Measurements from ENCODE around the gene LUC7L3. TPM values are rescaled to one million over a fixed set of nuclear protein-coding genes. Genes with fewer than 3 reads are reported as not detected.

LUC7L3 gene
- total RNA-seq, 1 donor from 2014 or later, result 108 TPM

DNA sequence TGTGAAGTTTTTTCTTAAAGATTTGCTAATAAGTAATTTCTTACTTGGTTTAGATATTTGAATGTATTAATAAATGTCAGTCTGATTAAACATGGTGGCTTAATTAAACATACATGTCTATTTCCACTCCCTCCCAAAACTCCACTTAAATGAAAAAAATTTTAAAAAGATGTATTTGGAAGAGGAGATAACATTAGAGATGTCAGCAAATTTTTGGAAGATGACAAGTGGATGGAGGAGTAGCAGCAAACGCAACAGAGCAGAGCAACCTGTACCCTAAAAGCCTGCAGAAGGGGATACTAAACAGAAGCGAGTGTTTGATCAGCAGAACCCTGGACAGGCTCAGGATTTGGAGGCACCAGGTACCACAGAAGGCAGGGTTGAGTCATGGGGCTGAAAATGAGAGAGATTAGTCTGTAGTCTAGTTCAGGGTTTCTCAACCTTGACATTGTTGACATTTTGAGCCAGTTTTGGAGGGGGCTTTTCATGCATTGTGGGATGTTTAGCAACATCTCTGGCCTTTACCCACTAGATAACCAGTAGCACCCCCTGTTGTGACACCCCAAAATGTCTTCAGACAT lies 17.8 kb downstream of the LUC7L3 start:
- peaks cover 32% of the 10 kb centered on the region for H3K4me1 ChIP-seq
- no peaks in the 10 kb centered on the region for H3K27me3 ChIP-seq
- H3K9me3 ChIP-seq, result no peaks in the 10 kb centered on the region
- H3K27ac ChIP-seq, result no peak overlapping the region
- TF ChIP-seq POLR2A (IDR thresholded peaks at IDR 0.05) (no peak), POLR2AphosphoS5 (IDR thresholded peaks at IDR 0.05; ENCODE audit: insufficient read depth in 1 of 2, low read depth in 1 of 2) (no peak)
- TF ChIP-seq, protein P1, sequence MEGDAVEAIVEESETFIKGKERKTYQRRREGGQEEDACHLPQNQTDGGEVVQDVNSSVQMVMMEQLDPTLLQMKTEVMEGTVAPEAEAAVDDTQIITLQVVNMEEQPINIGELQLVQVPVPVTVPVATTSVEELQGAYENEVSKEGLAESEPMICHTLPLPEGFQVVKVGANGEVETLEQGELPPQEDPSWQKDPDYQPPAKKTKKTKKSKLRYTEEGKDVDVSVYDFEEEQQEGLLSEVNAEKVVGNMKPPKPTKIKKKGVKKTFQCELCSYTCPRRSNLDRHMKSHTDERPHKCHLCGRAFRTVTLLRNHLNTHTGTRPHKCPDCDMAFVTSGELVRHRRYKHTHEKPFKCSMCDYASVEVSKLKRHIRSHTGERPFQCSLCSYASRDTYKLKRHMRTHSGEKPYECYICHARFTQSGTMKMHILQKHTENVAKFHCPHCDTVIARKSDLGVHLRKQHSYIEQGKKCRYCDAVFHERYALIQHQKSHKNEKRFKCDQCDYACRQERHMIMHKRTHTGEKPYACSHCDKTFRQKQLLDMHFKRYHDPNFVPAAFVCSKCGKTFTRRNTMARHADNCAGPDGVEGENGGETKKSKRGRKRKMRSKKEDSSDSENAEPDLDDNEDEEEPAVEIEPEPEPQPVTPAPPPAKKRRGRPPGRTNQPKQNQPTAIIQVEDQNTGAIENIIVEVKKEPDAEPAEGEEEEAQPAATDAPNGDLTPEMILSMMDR (IDR thresholded peaks at IDR 0.05), result no peak
- no peak for DNase-seq (ENCODE audit: extremely low spot score in 2 of 2)
- intact Hi-C loops (cut with DNase I), result no loop called here
- peaks cover 0 to 38% of the 10 kb centered on the region in 2 donors for H3K36me3 ChIP-seq
- H3K4me3 ChIP-seq, result no peak overlapping the region

DNA sequence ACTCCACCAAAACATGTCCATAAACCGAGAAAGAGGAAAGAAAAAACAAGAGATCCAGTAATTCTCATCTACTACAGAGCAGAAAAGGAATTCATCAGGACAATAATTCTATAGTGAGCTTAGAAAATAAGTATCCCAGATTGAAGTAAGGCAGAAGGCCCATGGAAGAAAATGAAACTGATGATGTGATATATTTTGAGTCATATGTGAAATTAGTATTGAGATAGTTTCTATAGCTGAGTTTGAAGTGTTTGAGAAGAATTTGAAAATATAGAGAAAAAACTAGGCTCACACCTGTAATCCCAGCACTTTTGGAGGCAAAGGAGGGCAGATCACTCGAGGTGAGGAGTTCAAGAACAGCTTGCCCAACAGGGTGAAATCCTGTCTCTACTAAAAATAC lies 19.7 kb downstream of the LUC7L3 start:
- no peak overlapping the region for H3K4me3 ChIP-seq
- no peaks in the 10 kb centered on the region for H3K27me3 ChIP-seq
- TF ChIP-seq, protein P1 (IDR thresholded peaks at IDR 0.05), result no peak
- no peak for TF ChIP-seq POLR2AphosphoS5 (IDR thresholded peaks at IDR 0.05; ENCODE audit: insufficient read depth in 1 of 2, low read depth in 1 of 2)
- no peak for TF ChIP-seq POLR2A (IDR thresholded peaks at IDR 0.05)
- no peak for DNase-seq (ENCODE audit: extremely low spot score in 2 of 2)
- no peak overlapping the region for H3K27ac ChIP-seq
- intact Hi-C loops (cut with DNase I), result no loop called here
- peaks cover 0 to 54% of the 10 kb centered on the region in 2 donors for H3K36me3 ChIP-seq
- no peaks in the 10 kb centered on the region for H3K9me3 ChIP-seq
- H3K4me1 ChIP-seq, result peaks cover 19% of the 10 kb centered on the region

DNA sequence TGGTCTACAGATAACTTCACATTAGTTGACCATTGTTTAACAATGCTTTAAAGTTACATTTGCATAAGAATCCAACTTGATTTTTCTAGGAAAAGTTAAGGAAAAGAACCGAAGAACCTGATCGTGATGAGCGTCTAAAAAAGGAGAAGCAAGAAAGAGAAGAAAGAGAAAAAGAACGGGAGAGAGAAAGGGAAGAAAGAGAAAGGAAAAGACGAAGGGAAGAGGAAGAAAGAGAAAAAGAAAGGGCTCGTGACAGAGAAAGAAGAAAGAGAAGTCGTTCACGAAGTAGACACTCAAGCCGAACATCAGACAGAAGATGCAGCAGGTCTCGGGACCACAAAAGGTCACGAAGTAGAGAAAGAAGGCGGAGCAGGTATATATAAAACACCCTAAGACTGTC lies 26.2 kb downstream of the LUC7L3 start:
- Histone ChIP-seq H3K27ac (no peak overlapping the region), H3K36me3 (peaks cover 7 to 91% of the 10 kb centered on the region in 2 donors), H3K9me3 (no peaks in the 10 kb centered on the region), H3K27me3 (no peaks in the 10 kb centered on the region), H3K4me1 (no peaks in the 10 kb centered on the region), H3K4me3 (no peak overlapping the region)
- intact Hi-C loops (cut with DNase I), result no loop called here
- DNase-seq (ENCODE audit: extremely low spot score in 2 of 2), result no peak
- no peak for TF ChIP-seq POLR2A (IDR thresholded peaks at IDR 0.05)
- TF ChIP-seq, protein P1 (IDR thresholded peaks at IDR 0.05), result no peak
- no peak for TF ChIP-seq POLR2AphosphoS5 (IDR thresholded peaks at IDR 0.05; ENCODE audit: insufficient read depth in 1 of 2, low read depth in 1 of 2)

DNA sequence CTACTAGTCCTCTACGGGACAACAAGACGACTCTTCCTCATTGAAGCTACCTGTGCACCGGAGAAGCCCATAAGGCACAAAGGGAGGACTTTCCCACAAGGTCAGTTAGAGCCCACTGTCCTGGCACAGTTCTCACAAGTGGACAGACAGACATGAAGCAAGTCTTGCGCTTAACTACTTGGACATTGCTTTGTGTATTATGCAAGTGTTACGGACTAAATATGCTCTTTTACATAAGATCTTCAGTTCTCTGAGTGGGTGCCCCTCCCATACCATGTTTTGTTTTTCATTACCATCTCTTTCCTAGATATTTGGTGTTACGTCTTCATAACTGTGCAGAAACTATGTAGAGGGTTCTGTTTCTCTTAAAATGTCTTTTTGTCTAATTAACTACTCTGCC lies 29.8 kb downstream of the LUC7L3 start:
- Histone ChIP-seq H3K27me3 (no peaks in the 10 kb centered on the region), H3K4me1 (no peaks in the 10 kb centered on the region), H3K27ac (no peak overlapping the region), H3K9me3 (no peaks in the 10 kb centered on the region), H3K36me3 (peaks cover 9 to 89% of the 10 kb centered on the region in 2 donors), H3K4me3 (no peak overlapping the region)
- intact Hi-C loops (cut with DNase I), result no loop called here
- DNase-seq (ENCODE audit: extremely low spot score in 2 of 2), result no peak
- TF ChIP-seq, protein P1 (IDR thresholded peaks at IDR 0.05), result no peak
- no peak for TF ChIP-seq POLR2AphosphoS5 (IDR thresholded peaks at IDR 0.05; ENCODE audit: insufficient read depth in 1 of 2, low read depth in 1 of 2)
- TF ChIP-seq POLR2A (IDR thresholded peaks at IDR 0.05), result no peak

DNA sequence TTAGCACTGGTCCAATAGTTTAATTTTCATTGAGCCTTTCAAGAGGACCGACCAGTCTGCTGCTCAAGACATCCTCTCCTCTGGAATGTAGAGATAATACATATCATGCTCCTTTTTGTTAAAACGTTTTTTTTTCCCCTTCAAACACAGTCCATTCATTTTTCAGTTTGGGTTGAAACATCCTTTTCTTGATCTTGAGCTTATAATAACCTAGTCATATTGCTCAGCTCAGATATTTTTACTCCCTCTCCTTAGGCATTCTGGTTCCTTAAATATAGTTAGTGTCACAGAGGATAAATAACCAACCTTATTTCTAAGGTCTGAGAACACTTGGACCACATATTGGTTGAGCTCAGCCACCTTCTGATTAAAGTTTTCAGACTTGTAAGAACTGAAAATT lies 35.1 kb downstream of the LUC7L3 start:
- Histone ChIP-seq H3K27ac (no peak overlapping the region), H3K36me3 (peaks cover 2 to 43% of the 10 kb centered on the region in 2 donors), H3K27me3 (no peaks in the 10 kb centered on the region), H3K4me1 (no peaks in the 10 kb centered on the region), H3K4me3 (no peak overlapping the region), H3K9me3 (no peaks in the 10 kb centered on the region)
- DNase-seq (ENCODE audit: extremely low spot score in 2 of 2), result no peak
- intact Hi-C loops (cut with DNase I), result no loop called here
- TF ChIP-seq POLR2AphosphoS5 (IDR thresholded peaks at IDR 0.05; ENCODE audit: insufficient read depth in 1 of 2, low read depth in 1 of 2), result no peak
- TF ChIP-seq POLR2A (IDR thresholded peaks at IDR 0.05), result no peak
- TF ChIP-seq, protein P1 (IDR thresholded peaks at IDR 0.05), result no peak

Data from vagina (tissue), 2 donors.